Inflammatory macrophage treated with lipopolysaccharide for 4 hours (primary cell): ENCODE measurements around the gene KIF15.
"Not testable (repeated sequence)": the region's sequence is repeated elsewhere in the genome, so short reads cannot be mapped to it uniquely, and the experiment has no call there.

Source experiments
- DNase-seq: peaks from one replicate; pipeline ENCODE4 v3.0.0-alpha.2; 2020

Gene KIF15

DNA sequence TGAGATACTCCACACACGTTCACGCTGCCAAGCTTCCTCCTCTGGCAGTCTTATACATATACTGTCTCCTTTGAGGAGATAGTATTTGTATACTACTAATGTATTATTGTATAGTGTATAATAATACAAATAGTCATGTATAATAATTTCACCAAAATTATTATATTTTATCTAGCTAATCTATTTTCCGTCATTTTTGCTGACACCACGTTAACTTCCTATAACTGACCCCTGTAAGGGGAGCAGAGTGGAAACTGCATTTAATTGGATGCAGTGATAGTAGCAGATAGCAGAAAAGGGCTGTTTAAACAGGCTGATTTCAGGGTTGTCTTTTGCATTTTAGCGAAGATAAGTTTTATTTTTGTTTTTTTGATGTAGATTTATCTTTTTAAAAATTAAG lies 69.6 kb downstream of the KIF15 start:
- no peak for DNase-seq

DNA sequence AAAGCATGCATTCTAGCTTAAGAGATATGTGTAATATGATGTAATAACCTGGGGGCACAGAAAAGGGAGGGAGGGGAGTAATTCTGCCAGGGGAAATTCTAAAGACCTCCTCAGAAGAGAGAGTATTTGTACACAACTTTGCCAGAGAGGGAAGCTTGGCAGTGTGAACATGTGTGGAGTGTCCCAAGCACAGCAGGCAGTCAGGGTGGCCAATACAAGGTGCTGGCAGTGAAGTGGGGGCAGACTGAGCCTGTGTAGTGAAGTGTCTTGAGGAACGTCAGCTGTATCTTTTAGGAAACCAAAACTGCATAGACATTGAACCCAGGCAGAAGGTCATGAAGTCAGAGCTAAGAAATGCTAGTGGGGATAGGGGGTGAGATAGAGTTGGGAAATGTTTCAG lies 70.4 kb downstream of the KIF15 start:
- DNase-seq, result no peak

DNA sequence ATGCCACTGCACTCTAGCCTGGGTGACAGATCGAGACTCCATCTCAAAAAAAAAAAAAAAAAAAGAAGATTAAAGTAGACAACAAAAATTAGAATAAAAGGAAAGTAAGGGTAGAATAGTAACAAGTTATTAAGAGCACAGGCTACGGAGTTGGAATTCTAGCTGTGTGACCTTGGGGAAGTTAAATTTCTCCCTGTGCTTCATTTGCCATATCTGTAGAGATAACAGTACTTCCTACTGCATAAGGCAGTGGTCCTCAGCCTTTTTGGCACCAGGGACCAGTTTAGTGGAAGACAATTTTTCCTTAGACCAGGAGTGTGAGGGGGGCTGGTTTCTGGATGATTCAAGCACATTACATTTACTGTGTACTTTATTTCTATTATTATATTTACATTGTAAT lies 71.4 kb downstream of the KIF15 start:
- no peak for DNase-seq

DNA sequence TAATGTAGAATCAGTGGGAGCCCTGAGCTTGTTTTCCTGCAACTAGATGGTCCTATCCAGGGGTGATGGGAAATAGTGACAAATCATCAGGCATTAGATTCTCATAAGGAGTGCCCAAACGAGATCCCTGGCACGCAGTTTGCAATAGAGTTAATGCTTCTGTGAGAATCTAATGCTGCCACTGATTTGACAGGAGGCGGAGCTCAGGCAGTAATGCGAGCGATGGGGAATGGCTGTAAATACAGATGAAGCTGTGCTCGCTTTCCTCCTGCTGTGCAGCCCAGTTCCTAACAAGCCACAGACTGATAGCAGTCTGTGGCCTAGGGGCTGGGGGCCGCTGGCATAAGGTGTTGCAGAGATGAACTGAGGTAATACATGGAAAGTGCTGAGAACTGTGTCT lies 71.8 kb downstream of the KIF15 start:
- no peak for DNase-seq

DNA sequence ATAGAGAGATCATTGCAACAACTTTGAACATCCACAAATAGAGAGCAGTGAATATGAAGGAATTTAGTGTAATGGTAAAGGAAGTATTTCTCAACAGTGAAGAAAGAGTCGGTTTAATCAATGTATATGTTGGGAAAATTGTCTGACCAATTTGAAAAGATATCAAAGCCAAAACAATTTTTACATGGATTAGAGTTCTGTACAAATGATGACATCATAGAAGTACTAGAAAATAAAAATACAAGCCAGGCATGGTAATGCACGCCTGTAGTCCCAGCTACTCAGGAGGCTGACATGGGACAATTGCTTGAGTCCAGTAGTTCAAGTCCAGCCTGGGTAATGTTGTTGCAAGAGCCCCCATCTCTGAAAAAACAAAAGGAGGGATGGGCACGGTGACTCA lies 74.1 kb downstream of the KIF15 start:
- DNase-seq, result no peak

DNA sequence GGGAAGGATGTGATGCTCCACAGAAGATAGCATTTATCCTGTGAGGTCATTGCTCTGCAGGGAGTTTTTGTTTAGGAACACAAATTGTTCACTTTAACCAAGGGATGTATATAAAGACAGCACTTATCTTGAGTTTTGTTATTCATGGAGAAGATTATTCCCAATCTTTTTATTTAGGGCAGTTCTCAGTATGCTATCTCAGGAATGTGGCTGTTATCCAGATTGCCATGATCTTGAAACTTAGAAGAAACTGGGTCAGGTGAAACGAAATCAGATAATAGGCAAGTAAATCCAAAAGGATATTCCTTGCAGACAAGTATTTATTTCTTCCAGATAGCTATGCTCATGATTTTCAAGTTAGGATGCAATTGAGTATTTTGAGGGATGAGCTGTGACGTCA lies 80.8 kb downstream of the KIF15 start:
- DNase-seq, result no peak

DNA sequence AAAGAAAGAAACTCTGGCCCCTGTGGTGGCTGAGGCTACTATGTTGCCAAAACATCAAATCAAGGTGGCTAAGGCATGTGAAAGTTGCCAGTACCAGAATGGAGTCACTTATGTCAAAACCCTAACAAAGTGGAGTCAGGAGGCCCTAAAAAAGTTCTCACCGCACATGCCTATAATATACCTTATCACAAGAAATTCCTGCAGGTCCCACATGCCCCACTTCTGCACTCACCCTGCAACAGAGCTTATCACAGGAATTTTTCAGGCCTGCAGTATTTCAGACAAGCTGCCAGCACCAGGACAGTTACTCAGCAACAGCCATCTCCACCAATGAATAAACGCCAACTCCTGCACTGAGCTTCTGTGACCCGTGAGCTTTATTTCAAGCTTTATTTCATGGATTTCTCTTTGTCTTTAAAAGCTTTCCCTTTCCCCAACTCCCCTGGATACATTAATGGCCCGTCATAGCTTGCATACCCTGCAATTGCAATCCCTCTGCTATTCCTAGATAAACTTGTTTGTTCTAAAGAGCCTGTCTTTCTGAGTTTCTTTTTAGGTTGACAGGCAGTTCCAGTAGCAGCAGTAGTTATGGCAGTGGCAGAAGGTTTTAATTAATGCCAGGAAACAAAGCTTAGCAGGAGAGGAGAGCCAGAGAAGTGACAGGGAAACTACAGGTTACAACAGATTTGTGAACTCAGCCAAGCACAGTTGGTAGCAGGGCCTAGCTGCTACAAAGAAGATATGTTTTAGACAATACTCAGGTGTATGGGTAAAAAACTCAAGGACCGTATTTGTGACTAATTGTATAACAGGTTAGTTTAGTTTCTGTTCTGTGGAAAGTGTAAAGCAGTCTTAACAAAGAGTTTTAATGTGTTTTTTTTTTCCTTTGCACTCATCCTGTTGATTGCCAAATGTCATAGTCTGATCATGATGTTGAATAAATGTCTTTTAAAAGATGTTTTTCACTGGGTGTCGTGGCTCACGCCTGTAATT lies 84.2 kb downstream of the KIF15 start:
- no peak for DNase-seq

DNA sequence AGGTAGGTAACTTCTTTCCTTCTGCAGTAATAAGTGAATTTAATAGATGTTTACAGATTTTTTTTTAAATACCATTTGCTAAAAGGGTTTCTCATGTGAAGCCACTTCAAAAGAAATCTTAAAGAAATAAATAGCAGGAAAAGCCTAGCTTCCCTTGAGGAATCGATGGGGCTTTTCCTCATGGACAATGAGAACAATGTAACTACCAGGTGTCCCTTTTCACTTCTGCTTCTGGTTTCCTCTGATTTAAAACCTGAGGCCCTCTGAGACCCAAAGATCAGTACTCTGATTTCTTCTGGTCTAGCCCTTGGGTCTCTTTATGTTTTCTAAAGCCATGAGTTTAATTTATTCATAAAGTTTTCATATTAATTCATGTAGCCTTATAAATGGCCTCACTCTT lies 87.0 kb downstream of the KIF15 start:
- DNase-seq, result no peak

DNA sequence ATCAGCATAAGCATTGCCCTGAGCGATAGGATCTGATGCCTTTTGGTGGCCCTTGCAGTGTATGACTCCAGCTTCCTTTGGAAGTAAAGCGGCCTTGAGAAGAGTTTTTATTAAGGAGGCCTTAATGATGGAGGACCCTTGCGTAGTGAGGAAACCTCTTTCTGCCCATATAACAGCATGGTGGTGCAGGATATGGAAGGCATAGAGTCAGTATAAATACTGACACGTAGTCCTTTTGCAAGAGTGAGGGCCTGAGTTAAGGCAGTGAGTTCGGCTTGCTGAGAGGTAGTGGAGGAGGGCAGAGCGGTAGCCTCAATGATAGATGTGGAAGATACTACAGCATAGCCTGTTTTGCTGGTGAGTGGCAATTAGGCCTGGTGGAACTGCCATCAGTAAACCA lies 95.1 kb downstream of the KIF15 start:
- DNase-seq, result not testable (repeated sequence)

DNA sequence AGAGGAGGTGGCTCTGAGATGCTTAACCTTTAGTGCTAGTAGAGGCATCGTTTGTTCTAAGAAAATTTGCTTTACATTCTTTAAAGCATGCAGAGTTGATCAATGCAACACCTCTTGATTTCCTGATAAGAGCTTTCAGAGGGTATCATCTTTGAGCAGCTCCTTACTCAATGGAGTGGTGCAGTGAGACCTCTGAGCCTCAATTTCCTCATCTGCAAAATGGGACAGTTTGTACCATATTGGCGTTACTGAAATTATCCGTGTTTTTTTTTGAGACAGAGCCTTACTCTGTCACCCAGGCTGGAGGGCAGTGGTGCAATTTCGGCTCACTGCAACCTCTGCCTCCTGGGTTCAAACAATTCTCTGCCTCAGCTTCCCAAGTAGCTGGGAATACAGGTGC lies 98.5 kb downstream of the KIF15 start:
- no peak for DNase-seq

DNA sequence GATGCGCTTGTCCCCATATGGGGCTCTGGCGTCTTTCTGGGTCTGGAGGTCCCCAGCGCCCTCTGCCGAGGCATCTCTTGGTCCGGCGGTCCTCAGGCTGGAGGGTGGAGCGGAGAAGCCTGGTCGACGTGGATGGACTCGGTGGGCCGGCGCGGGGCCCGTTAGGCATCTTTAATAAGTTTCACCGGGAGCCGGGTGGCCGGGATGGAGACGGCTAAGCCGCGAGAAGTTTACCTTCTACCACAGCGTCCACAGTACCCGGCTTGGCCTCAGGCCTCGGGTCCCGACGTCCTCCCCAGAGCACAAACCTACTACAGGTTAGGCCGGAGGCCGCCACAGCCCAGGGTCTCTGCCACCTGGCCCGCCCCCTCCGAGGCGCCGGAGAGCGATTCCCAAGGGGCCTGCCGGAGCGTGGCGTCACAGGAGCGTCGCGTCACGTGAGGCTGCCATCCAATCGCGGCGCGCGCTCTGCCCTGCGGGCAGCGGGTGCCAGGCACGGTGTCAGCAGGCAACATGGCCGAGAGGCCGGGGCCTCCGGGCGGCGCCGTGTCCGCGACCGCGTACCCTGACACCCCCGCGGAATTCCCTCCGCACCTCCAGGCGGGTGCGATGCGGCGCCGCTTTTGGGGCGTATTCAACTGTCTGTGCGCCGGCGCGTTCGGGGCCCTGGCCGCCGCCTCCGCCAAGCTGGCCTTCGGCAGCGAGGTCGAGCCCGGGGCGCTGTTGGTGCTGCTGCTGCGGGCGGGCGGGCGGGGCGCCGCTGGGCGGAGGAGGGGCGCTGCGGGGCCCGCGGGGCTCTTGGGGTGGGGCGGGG lies 100.0 kb downstream of the KIF15 start, which contains the start of gene TMEM42:
TSS of gene TMEM42 (plus strand) at position 501 of the 814 bp plus-strand sequence. CDS start at position 514, 13 bp downstream.
- DNase-seq, result peak; percentile 90

DNA sequence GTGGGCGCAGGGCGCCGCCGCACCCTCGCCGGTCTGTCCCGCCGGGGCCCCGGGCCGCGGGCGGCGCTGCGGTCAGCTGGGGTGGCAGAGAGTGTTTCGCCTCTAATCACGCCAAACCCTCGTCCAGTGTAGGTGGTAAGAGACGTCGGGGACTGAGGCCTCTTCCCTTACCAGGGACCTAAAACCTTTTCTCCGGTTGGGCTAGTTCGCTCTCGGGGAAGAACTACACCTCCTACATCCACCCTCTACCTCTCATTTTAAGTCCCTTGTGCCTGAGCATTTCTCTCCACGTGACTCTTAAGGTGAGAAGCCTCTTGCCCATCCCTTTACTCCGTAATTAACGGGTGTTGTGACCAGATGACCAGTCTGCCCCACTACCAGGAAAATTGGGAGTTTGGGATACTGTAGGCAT lies 100.6 kb downstream of the KIF15 start:
- DNase-seq, result peak; percentile 24

DNA sequence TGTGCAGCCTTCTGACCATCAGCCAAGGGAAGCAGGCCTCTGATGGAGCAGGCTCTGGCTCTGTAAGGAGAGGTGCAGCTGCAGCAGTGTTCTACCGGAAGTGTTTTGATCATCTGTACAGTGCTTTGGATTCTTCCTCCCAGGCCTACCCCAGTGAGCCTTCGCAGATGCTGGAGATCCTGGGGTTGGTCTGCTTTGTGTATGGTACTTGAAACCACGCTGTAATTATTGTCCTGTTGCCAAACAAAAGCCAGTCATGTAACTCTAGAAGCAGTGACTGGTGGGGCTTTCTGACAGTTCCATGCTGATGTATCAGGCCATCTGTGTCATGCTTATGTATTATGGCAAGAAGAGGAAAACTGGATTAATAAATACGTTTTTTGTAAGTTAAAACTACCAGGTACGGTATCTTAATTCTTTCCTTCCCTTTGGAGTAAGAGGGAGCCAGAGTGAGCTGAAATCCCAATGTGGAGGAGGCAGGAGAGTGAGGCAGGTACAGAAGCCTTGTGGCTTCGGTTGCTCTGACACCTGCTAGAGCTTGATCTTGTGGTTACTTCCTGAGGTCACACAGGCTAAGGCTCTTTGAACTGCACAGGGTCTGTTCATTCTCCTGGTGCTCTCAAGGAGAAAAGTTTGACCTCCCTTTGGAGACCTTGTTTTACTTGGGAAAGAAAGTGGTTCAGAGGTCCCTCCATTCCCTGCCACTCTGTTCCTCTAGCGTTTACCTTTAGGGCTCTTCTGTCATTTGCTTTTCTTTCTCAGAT lies 103.9 kb downstream of the KIF15 start:
- no peak for DNase-seq

DNA sequence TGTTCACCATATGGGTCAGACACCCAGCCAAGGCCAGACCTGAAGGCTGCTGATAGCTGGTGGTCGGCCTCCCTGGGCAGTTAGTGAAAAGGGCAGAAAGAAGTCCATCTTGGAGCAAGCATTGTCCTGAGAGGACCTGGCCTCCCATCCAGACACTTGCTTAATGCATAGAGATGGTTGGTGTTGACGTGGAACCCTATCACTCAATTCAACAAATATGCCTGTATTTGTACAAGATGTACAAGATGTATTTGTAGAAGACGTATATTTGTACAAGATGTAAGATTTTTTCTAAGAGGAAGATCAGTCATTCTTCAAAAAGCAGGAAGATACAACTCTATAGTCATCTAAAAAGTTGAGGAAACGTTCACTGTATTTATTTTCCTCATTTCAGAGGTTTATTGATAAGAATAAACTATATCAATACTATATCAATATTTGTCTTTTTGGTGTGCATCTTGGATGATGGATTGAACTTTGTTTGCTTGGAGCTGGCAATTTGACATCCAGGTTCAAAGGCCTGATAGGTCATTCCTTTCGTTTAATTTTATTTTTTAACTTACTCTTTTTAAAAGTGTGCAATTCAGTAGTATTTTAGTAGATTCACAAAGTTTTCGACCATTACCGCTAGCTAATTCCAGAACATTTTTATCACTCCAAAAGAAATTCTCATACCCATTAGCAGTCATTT lies 106.0 kb downstream of the KIF15 start:
- DNase-seq, result no peak

DNA sequence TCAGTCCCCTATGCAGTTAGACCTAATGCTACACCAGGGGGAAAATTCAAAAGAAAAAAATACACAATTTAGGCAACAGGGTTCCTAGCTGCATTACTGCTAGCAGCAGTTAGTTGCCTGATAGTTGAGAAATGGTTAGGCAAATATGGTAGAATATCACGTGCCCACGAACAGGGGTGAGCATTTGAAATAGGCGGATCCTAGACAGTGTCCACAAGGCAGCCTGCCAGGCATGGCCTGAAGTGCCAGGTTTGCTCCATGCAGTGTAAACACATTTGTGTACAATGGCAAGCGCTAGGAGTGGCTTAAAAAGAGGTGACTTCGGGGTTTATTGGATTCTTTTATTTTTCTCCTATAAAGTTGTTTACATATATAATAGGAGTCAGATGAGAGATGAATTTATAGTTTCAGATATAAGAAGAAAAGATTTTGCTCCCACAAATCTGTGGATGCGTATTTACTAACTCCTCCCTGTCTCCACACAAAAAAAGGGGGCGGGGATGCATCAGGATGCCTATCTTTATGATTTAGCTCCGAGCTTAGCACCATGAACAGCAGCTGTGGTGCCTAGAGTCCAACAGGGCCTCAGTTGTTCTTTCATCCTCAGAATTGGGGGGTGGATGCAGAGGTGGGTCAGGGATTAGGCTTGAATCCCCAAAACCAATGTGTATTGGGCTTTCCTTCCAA lies 108.9 kb downstream of the KIF15 start:
- DNase-seq, result no peak

DNA sequence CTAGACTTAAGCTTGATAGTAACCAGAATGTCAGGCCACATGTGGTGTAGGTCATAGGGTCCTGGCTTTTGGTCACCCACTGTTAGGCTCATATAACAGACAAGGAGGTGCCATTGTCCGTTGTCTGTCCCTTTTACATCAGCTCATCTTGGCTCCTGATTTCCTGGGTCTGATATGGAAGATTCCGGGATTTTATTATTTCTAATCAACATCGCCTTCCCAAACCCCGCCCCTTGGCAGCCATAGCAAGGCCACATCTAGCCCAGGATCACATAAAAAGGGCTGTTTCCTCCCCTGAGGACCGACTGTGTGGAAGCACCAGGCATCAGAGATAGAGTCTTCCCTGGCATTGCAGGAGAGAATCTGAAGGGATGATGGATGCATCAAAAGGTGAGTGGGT lies 112.7 kb downstream of the KIF15 start, which contains the start of gene TGM4:
TSS of gene TGM4 (plus strand) at position 301 of the 400 bp plus-strand sequence. CDS start at position 372, 71 bp downstream.
- no peak for DNase-seq

DNA sequence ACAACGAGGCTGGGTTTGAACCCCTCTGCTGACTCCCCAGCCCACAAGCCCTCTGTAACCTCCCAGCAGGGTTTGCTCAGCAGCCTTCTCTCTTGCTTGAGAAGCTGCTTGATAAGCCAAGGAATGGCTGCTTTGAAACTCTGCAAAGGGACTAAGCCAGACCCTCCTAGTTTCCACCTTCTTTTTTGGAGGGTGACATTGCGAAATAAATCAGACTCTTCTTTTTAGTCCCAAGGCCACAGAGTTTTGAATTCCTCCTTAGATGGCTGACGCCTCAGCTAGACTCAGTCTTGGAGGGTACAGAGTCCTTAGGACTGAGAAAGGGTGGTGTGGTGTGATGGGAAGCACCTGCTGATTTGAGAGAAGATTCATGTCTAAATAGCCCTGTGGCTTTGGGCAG lies 114.0 kb downstream of the KIF15 start:
- DNase-seq, result no peak

DNA sequence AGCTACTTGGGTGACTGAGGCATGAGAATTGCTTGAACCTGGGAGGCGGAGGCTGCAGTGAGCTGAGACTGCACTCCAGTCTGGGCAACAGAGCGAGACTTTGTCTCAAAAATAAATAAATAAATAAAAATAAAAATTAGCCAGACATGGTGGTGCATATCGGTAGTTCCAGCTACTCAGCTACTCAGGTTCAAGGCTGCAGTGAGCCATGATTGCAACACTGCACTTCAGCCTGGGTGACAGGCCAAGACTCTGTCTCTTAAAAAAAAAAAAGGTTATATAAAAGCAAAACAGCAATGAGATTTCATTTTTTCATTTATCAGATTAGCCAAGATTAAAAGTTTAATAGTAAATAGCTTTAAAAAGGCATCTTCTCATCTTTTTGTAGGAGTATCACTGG lies 115.7 kb downstream of the KIF15 start:
- DNase-seq, result no peak

DNA sequence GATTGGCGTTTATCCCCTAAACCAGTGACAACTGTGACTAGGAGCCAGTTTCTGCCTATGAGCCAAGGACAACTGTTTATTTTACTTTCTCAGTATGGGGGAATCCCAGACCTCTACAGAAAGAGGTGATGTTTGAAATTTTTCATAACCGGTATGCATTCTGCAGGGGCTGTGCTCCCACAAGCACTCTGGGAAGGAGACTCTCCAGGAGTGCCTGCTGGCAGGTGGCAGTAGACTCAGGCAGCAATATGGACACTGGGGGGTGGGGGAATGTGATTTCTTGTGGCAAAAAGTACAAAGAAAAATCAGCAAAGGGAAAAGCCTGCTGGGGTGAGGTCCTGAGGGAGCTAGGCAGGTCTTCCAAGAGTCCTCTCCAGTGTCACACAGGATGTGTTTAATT lies 118.7 kb downstream of the KIF15 start:
- DNase-seq, result no peak

DNA sequence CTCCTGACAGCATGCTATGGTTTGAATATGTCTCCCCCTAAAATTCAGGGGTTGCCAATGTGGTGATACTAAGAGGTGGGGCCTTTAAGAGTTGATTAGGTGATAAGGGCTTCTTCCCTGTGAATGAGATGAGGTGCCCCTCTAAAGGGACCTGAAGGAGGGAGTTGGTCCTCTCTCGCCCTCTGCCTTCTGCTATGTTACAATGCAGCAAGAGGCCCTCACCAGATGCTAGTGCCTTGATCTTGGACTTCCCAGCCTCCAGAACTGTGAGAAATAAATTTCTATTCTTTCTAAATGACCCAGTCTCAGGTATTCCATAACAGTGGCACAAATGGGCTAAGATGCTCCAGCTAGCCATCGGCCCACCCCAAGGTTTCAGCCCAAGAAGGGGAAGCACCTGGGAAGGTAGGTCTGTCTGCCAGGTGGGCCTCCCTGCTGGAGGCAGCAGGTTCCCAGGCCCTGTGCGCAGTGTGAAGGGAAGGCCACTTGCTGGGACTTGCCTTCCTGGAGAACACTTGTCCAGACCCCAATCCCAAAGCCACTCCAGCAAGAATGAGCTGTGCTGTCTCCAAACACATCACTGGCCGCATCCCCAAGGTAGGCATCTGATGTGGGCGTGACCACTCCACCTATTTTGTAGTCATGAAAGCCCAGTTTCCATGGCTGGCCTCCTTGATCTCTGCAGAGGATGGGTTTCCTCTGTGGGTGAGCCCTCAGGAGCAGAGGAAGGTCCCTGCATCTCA lies 121.8 kb downstream of the KIF15 start:
- no peak for DNase-seq

DNA sequence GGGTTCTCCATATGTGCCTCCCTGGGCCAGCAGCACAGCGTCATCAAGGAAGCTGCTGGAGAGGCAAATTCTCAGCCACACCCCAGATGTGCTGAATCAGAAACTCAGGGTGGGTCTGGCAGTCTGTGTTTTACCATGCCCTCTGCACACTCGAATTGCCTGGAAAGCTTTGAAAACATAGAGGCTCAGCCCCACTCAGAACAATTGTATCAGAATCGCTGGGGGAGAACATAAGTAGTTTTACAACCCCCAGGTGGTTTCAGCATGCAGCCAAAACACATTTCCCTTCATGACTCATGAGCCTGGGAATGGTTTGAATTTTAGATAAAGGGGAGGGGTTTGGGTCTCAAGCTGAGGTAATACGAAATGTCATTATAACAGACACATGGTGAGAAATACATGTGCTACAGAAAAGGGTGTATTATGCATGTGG lies 122.4 kb downstream of the KIF15 start:
- DNase-seq, result no peak
